K562 (cell line): ENCODE data around the gene HACL1. TPM values are rescaled to one million over a fixed set of nuclear protein-coding genes. Genes with fewer than 3 reads are reported as not detected.

Experiments
- ARHGAP35 ChIP-seq: fragments of 450-650 bp; IDR thresholded peaks from 2 replicates; pipeline ENCODE4 v1.6.1; 2018; ENCODE audit not compliant: partially characterized antibody
- BRCA1 ChIP-seq, 2 experiments: fragments of 450-650 bp in 1 of 2; sonication (generic) in 1 of 2; formaldehyde crosslinking in 1 of 2; IDR thresholded peaks; 2 replicates each; pipeline versions ENCODE4 v1.5.0 to v1.6.1; 2017 to 2020; ENCODE audit warnings: mild to moderate bottlenecking in 1 of 2, missing genetic modification reagents in 1 of 2
- CC2D1A ChIP-seq: fragments of 450-650 bp; IDR thresholded peaks from 2 replicates; pipeline ENCODE4 v1.6.1; 2017; ENCODE audit warnings: mild to moderate bottlenecking
- CEBPZ ChIP-seq: fragments of 150-350 bp; IDR thresholded peaks from 2 replicates; pipeline ENCODE4 v1.6.1; 2014; ENCODE audit warnings: low read depth, mild to moderate bottlenecking, low read length, borderline replicate concordance
- FOXP1 ChIP-seq: sonication (generic); formaldehyde crosslinking; IDR thresholded peaks from 2 replicates; pipeline ENCODE4 v1.8.0; 2022; ENCODE audit warnings: mild to moderate bottlenecking, missing genetic modification reagents
- HDAC1 ChIP-seq, 2 experiments: fragments of 450-650 bp; IDR thresholded peaks; 2 replicates each; pipeline ENCODE4 v1.6.1; 2016 to 2017; ENCODE audit warnings: inconsistent platforms in 1 of 2, mild to moderate bottlenecking in 1 of 2, moderate library complexity in 1 of 2
- HNRNPK ChIP-seq: fragments of 200-400 bp; formaldehyde crosslinking; IDR thresholded peaks from one replicate; pipeline ENCODE4 v1.6.1; 2018; ENCODE audit warnings: mild to moderate bottlenecking, low read depth, low read length; ENCODE audit not compliant: poor library complexity, severe bottlenecking
- IRF2 ChIP-seq: sonication (generic); formaldehyde crosslinking; IDR thresholded peaks from 2 replicates; pipeline ENCODE4 v1.8.1; 2022; ENCODE audit warnings: mild to moderate bottlenecking, missing genetic modification reagents
- MAFK ChIP-seq: IDR thresholded peaks from 2 replicates; pipeline ENCODE4 v1.6.1; 2011; ENCODE audit warnings: low read length, improper control_type of control experiment
- MTA3 ChIP-seq: fragments of 450-650 bp; formaldehyde crosslinking; IDR thresholded peaks from 2 replicates; pipeline ENCODE4 v1.6.1; 2017; ENCODE audit warnings: mild to moderate bottlenecking, borderline replicate concordance
- NRF1 ChIP-seq, 2 experiments: fragments of 450-650 bp; IDR thresholded peaks in 1 of 2; conservative IDR thresholded peaks in 1 of 2; 2 replicates each; pipeline ENCODE4 v1.6.1; 2014; ENCODE audit warnings: mild to moderate bottlenecking in 2 of 2
- RBM34 ChIP-seq: fragments of 200-400 bp; formaldehyde crosslinking; IDR thresholded peaks from 2 replicates; pipeline ENCODE4 v1.6.1; 2018; ENCODE audit warnings: low read length, borderline replicate concordance; ENCODE audit not compliant: insufficient read depth
- SNIP1 ChIP-seq: fragments of 450-650 bp; IDR thresholded peaks from 2 replicates; pipeline ENCODE4 v1.7.1; 2017; ENCODE audit warnings: low read depth, mild to moderate bottlenecking
- SRF ChIP-seq, 2 experiments: fragments of 250-450, 450-650 bp in 1 of 2; sonication (Bioruptor Pico) in 1 of 2; sonication (generic) in 1 of 2; formaldehyde crosslinking; IDR thresholded peaks; 2 replicates each; pipeline versions ENCODE4 v1.5.0 to v1.5.1; 2020 to 2022; ENCODE audit warnings: mild to moderate bottlenecking in 1 of 2, missing genetic modification reagents in 1 of 2
- THAP7 ChIP-seq: fragments of 250-450 bp; sonication (Bioruptor Pico); IDR thresholded peaks from 2 replicates; pipeline ENCODE4 v1.5.0; 2021
- ZFP91 ChIP-seq: sonication (generic); formaldehyde crosslinking; IDR thresholded peaks from 2 replicates; pipeline ENCODE4 v1.8.0; 2022; ENCODE audit warnings: mild to moderate bottlenecking, missing genetic modification reagents
- ZHX1 ChIP-seq: fragments of 150-350 bp; conservative IDR thresholded peaks from 2 replicates; pipeline ENCODE4 v1.6.1; 2014; ENCODE audit warnings: low read length
- ZNF184 ChIP-seq: sonication (generic); formaldehyde crosslinking; IDR thresholded peaks from 2 replicates; pipeline ENCODE4 v1.5.0; 2020; ENCODE audit warnings: missing genetic modification reagents
- ZNF431 ChIP-seq: sonication (generic); formaldehyde crosslinking; IDR thresholded peaks from 2 replicates; pipeline ENCODE4 v1.8.0; 2022; ENCODE audit warnings: mild to moderate bottlenecking, missing genetic modification reagents
- polyA plus RNA-seq, 8 experiments: library from polyadenylated mRNA; depleted of rRNA in 4 of 8; stranded (reverse) in 5 of 8; unstranded in 3 of 8; fragments of >200 nt; fragmentation: Nextera tagmentation in 2 of 8; fragmentation: Illumina TruSeq in 1 of 8; extraction: Ambion mirVana in 2 of 8; extraction: Trizol in 1 of 8; gene quantifications; 2 replicates each; pipeline versions ENCODE4 v1.2.1 to v1.2.3, GENCODE V29; 2011 to 2014; ENCODE audit warnings: inconsistent platforms in 1 of 8, missing spikeins in 1 of 8
- total RNA-seq, 7 experiments: library from RNA; depleted of rRNA in 6 of 7; stranded (reverse); fragments of >200 nt in 6 of 7; fragmentation: Illumina TruSeq in 2 of 7; extraction: Trizol in 2 of 7; gene quantifications; 2 replicates each; pipeline versions ENCODE4 v1.2.1 to v1.2.3, GENCODE V29; 2011 to 2021; ENCODE audit warnings: low replicate concordance in 1 of 7

Gene HACL1
- total and polyA plus RNA-seq, 9 of the 15 experiments (the other 6 are each of a cell fraction or from before 2014, with no cell fraction given) = 18.9 to 61.5 (median 30.5) TPM

- TF ChIP-seq NRF1 (conservative IDR thresholded peaks at IDR 0.05 in 1 of 2, IDR thresholded peaks at IDR 0.05 in 1 of 2) (peak; percentile 94 to 95), CC2D1A (peak; percentile 54; the same call in 1 of the 2 replicates), ZNF431 (CRISPR knock-in tag) (0 out of 2 replicates have a peak, but pooled peaks have one; percentile 12), MAFK (peak; percentile 46), BRCA1 (IDR thresholded peaks at IDR 0.05) (no peak), BRCA1 (CRISPR knock-in tag; IDR thresholded peaks at IDR 0.05) (no peak), HNRNPK (no peak), ARHGAP35 (no peak), IRF2 (no peak), RBM34 (no peak), MTA3 (peak; percentile 96), ZNF184 (CRISPR knock-in tag) (no peak), ZFP91 (no peak), SNIP1 (no peak), HDAC1 (IDR thresholded peaks at IDR 0.05) (peak in 1 of 2 experiments; percentile 95; a peak in 2 of 4 replicates), THAP7 (no peak), FOXP1 (peak; percentile 72), ZHX1 (0 out of 2 replicates have a peak, but pooled peaks have one; percentile 55), SRF (CRISPR knock-in tag; IDR thresholded peaks at IDR 0.05) (no peak; a peak in 1 of 4 replicates), CEBPZ (peak; percentile 94)
Observed at GRCh38 chr3:15601399-15602145, at the start of gene HACL1, which contains the start of gene BTD (continued).
